NCI-H2171 (cell line): ENCODE results near the gene FCF1.
"Not testable (repeated sequence)": the region's sequence is repeated elsewhere in the genome, so short reads cannot be mapped to it uniquely, and the experiment has no call there.

ENCODE experiments used
- DNase-seq: peaks from one replicate; lab custom pipeline; 2025; lab: John Stamatoyannopoulos, UW

The FCF1 gene

GRCh38 chr14:74698465-74698864 is 14.5 kb upstream of the FCF1 start:
- no peak for DNase-seq

GRCh38 chr14:74702293-74702692 is 10.7 kb upstream of the FCF1 start:
- no peak for DNase-seq

GRCh38 chr14:74703043-74703442 is 9.9 kb upstream of the FCF1 start:
- no peak for DNase-seq

- DNase-seq = no peak
These were observed 8.3 kb upstream of the FCF1 start for GRCh38 chr14:74704656-74705055.

- DNase-seq = no peak
These were observed 7.1 kb upstream of the FCF1 start for GRCh38 chr14:74705613-74706500.

- DNase-seq = no peak
These were observed 2.5 kb upstream of the FCF1 start for GRCh38 chr14:74710480-74710879.

GRCh38 chr14:74711651-74712050 is 1.3 kb upstream of the FCF1 start:
- no peak for DNase-seq

- DNase-seq = no peak
These were observed 421 bp downstream of the FCF1 start for GRCh38 chr14:74713395-74713735.

- no peak for DNase-seq
These were observed 7.6 kb downstream of the FCF1 start for GRCh38 chr14:74720526-74720925.

- DNase-seq = no peak
These were observed 10.2 kb downstream of the FCF1 start for GRCh38 chr14:74723134-74723533.

- no peak for DNase-seq
These were observed 19.4 kb downstream of the FCF1 start for GRCh38 chr14:74732387-74732786.

- peak; percentile 2 for DNase-seq
These were observed 20.3 kb downstream of the FCF1 start for GRCh38 chr14:74733221-74733620.

- DNase-seq = no peak
These were observed 22.2 kb downstream of the FCF1 start for GRCh38 chr14:74735125-74735524.

GRCh38 chr14:74737753-74738325 is 24.9 kb downstream of the FCF1 start:
- no peak for DNase-seq

- DNase-seq = no peak
These were observed 26.5 kb downstream of the FCF1 start for GRCh38 chr14:74739293-74740030.

GRCh38 chr14:74747237-74747636 is 34.3 kb downstream of the FCF1 start:
- no peak for DNase-seq

GRCh38 chr14:74754157-74754556 is 41.2 kb downstream of the FCF1 start:
- no peak for DNase-seq

GRCh38 chr14:74754899-74755298 is 42.0 kb downstream of the FCF1 start:
- no peak for DNase-seq

- no peak for DNase-seq
These were observed 43.4 kb downstream of the FCF1 start for GRCh38 chr14:74756326-74756725.

- DNase-seq = not testable (repeated sequence)
These were observed 45.6 kb downstream of the FCF1 start for GRCh38 chr14:74758505-74758904.

GRCh38 chr14:74762917-74763802 is 50.2 kb downstream of the FCF1 start, which contains the start of gene YLPM1:
Gene YLPM1, plus strand, starts transcription at chr14:74763316. Its CDS starts 174 bp downstream, at chr14:74763490.
- DNase-seq = peak; percentile 99
